ENCODE measurements around the gene TRMT6. TPM values are rescaled to one million over a fixed set of nuclear protein-coding genes. Genes with fewer than 3 reads are reported as not detected.

TRMT6 gene
- total RNA-seq, 1 donor from 2014 or later = 18.4 TPM

DNA sequence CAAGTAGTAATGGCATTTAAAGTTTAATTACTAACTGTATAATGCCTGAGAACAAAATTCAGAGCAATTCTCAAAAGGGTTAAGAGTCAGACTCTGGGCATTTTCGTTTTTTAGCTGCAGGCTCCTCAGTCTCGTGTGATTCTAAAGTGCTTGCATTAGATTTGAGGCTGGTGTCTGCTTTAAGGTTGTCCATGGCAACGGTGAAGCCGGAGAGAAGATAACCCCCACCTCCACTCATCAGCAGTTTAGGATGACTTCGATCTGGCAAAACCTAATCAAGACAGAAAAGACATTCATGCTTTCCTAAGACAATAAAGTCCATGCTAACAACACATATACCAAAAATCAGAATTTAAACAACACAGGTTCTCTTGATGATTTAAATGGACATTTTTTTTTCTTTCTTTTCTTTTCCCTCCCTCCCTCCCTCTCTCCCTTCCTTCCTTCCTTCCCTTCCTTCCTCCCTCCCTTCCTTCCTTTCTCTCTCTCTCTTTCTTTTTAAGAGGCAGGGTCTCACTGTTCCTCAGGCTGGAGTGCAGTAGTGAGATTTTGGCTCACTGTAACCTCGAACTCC is 11.8 kb downstream of the TRMT6 start:
- Mint-ChIP-seq H3K4me3 (ENCODE audit: unreplicated experiment) (no peak overlapping the region), H3K4me1 (ENCODE audit: low read depth, unreplicated experiment) (peaks cover 3% of the 10 kb centered on the region), H3K27ac (ENCODE audit: unreplicated experiment) (no peak overlapping the region), H3K9me3 (ENCODE audit: unreplicated experiment) (no peaks in the 10 kb centered on the region), H3K27me3 (ENCODE audit: unreplicated experiment) (no peaks in the 10 kb centered on the region), H3K36me3 (ENCODE audit: unreplicated experiment) (peaks cover 7% of the 10 kb centered on the region)
- TF ChIP-seq, protein P1, sequence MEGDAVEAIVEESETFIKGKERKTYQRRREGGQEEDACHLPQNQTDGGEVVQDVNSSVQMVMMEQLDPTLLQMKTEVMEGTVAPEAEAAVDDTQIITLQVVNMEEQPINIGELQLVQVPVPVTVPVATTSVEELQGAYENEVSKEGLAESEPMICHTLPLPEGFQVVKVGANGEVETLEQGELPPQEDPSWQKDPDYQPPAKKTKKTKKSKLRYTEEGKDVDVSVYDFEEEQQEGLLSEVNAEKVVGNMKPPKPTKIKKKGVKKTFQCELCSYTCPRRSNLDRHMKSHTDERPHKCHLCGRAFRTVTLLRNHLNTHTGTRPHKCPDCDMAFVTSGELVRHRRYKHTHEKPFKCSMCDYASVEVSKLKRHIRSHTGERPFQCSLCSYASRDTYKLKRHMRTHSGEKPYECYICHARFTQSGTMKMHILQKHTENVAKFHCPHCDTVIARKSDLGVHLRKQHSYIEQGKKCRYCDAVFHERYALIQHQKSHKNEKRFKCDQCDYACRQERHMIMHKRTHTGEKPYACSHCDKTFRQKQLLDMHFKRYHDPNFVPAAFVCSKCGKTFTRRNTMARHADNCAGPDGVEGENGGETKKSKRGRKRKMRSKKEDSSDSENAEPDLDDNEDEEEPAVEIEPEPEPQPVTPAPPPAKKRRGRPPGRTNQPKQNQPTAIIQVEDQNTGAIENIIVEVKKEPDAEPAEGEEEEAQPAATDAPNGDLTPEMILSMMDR (IDR thresholded peaks at IDR 0.05; ENCODE audit: partially characterized antibody, unreplicated experiment) = no peak
- DNase-seq = no peak

DNA sequence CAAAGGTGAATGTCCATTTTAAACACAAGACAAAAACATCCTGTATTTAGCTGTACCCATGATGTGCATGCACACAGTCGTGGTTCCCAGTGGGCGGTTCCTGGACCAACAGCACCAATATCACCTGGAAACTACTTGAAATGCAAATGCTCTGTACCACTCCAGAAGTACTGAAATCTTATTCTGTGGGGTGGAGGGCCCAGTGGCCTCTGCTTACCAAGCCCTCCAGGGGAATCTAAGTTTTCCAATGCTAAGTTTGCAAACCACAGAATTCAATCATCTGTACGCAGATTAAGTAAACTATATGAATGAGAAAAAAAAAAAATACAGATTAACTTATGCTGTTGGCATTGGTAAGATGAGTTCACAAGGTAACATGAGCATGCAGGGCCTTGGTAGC is 14.1 kb downstream of the TRMT6 start:
- DNase-seq = no peak
- peaks cover 2% of the 10 kb centered on the region for H3K27me3 Mint-ChIP-seq (ENCODE audit: unreplicated experiment)
- H3K4me1 Mint-ChIP-seq (ENCODE audit: low read depth, unreplicated experiment) = peaks cover 3% of the 10 kb centered on the region
- no peaks in the 10 kb centered on the region for H3K9me3 Mint-ChIP-seq (ENCODE audit: unreplicated experiment)
- TF ChIP-seq, protein P1 (IDR thresholded peaks at IDR 0.05; ENCODE audit: partially characterized antibody, unreplicated experiment) = no peak
- H3K36me3 Mint-ChIP-seq (ENCODE audit: unreplicated experiment) = no peaks in the 10 kb centered on the region
- no peak overlapping the region for H3K4me3 Mint-ChIP-seq (ENCODE audit: unreplicated experiment)
- H3K27ac Mint-ChIP-seq (ENCODE audit: unreplicated experiment) = no peak overlapping the region

DNA sequence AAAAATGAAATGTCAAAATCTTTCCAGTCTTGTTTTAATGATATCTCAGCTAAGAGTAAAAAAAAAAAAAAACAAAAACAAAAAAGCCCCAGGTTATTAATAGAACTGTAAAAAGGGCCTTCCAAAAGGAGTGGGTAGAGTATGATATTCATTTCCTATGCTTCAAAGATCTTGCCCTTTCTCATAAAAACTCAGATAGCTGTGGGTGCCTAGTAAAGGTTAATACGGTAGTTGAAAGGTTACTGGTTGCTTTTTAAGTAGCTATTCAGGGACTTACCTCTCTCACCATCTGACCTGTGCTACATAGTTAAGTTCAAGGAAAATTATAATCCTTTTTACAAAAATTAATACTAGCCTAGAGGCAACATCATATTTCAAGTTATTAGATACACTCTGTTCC is 14.9 kb downstream of the TRMT6 start:
- Mint-ChIP-seq H3K9me3 (ENCODE audit: unreplicated experiment) (no peaks in the 10 kb centered on the region), H3K27ac (ENCODE audit: unreplicated experiment) (no peak overlapping the region), H3K27me3 (ENCODE audit: unreplicated experiment) (peaks cover 2% of the 10 kb centered on the region), H3K4me1 (ENCODE audit: low read depth, unreplicated experiment) (peaks cover 3% of the 10 kb centered on the region), H3K36me3 (ENCODE audit: unreplicated experiment) (no peaks in the 10 kb centered on the region), H3K4me3 (ENCODE audit: unreplicated experiment) (no peak overlapping the region)
- TF ChIP-seq, protein P1 (IDR thresholded peaks at IDR 0.05; ENCODE audit: partially characterized antibody, unreplicated experiment) = no peak
- no peak for DNase-seq

DNA sequence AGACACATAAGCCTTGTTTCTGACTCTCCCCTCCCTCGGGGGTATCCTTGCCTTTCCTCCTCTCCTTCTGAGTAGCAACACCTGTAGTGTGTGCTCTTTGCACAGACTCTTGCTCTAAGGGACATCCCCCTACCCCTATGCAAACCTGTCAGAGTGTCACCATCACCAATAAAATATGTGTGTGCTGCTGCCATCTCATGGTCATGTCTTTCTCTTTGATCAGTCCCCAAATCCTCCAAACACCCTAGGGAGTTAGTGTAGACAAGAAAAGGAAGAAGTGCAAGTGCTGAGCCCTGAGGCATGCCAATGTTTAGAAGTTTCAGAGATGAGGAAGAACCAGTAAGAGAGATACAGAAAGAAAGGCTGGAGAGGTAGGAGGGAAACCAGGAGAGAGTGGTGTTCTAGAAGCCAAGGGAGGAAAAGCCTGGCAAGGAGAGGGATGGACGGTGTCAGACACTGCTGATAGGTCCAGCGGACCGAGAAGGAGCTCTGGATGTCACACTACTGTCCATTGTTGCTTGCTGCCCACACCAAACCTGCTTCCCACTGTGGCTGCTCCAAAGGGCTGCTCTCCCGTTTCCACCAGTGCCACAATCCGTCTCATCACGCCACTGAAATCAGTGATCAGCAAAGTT is 16.4 kb downstream of the TRMT6 start:
- DNase-seq = no peak
- H3K27ac Mint-ChIP-seq (ENCODE audit: unreplicated experiment) = no peak overlapping the region
- TF ChIP-seq, protein P1 (IDR thresholded peaks at IDR 0.05; ENCODE audit: partially characterized antibody, unreplicated experiment) = no peak
- H3K27me3 Mint-ChIP-seq (ENCODE audit: unreplicated experiment) = peaks cover 2% of the 10 kb centered on the region
- H3K36me3 Mint-ChIP-seq (ENCODE audit: unreplicated experiment) = no peaks in the 10 kb centered on the region
- H3K9me3 Mint-ChIP-seq (ENCODE audit: unreplicated experiment) = no peaks in the 10 kb centered on the region
- peaks cover 3% of the 10 kb centered on the region for H3K4me1 Mint-ChIP-seq (ENCODE audit: low read depth, unreplicated experiment)
- no peak overlapping the region for H3K4me3 Mint-ChIP-seq (ENCODE audit: unreplicated experiment)

DNA sequence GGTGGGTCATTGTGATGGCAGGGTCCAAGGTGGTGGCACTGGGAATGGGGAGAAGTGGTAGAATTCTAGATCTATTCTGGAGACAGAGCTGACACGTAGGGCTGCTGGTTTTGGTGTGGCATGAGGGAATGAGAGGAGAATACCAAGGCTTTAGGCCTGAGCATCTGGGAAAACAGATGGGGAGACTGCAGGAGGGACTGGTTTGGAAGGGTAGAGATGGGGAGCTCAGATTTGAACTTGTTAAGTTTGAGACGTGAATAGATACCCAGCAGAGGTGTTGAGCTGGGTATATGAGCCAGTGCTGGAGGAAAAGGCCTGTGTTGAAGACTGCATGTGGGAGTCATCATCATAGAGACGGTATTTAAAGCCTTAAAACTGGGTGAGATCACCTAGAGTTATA is 17.5 kb downstream of the TRMT6 start:
- Mint-ChIP-seq H3K27ac (ENCODE audit: unreplicated experiment) (no peak overlapping the region), H3K36me3 (ENCODE audit: unreplicated experiment) (no peaks in the 10 kb centered on the region), H3K9me3 (ENCODE audit: unreplicated experiment) (no peaks in the 10 kb centered on the region), H3K4me1 (ENCODE audit: low read depth, unreplicated experiment) (peaks cover 3% of the 10 kb centered on the region), H3K27me3 (ENCODE audit: unreplicated experiment) (peaks cover 2% of the 10 kb centered on the region), H3K4me3 (ENCODE audit: unreplicated experiment) (no peak overlapping the region)
- DNase-seq = no peak
- TF ChIP-seq, protein P1 (IDR thresholded peaks at IDR 0.05; ENCODE audit: partially characterized antibody, unreplicated experiment) = no peak

Data from glutamatergic neuron (in vitro differentiated cells).